SK-N-SH (cell line): ENCODE data around the gene LENG1. TPM values are rescaled to one million over a fixed set of nuclear protein-coding genes. Genes with fewer than 3 reads are reported as not detected.

Source experiments
- CTCF ChIA-PET: fragments of 300-600, 350-600 bp; formaldehyde crosslinking; extraction: SDS; loops from one replicate; lab custom pipeline; 2021; lab: Yijun Ruan, JAX
- POLR2A ChIA-PET: fragments of 350-600 bp; sonication (Branson Sonifier 250); formaldehyde crosslinking; extraction: SDS; loops from one replicate; lab custom pipeline; 2020; ENCODE audit warnings: antibody characterized with exemption, inconsistent platforms; lab: Yijun Ruan, JAX
- DNase-seq: peaks from one replicate; pipeline ENCODE4 v3.0.0; 2012
- H2AFZ ChIP-seq: fragments of 200-600 bp; sonication (generic); 2 replicates; pipeline ENCODE4 v1.8.1; 2016; ENCODE audit warnings: antibody characterized with exemption, mild to moderate bottlenecking, low read depth
- H3F3A ChIP-seq: fragments of 200-600 bp; sonication (generic); replicated peaks from 2 replicates; pipeline ENCODE3; 2016; ENCODE audit warnings: antibody characterized with exemption, mild to moderate bottlenecking; ENCODE audit not compliant: insufficient read depth
- H3K27ac ChIP-seq, 2 experiments: fragments of 200-500 bp in 1 of 2; fragments of 200-600 bp in 1 of 2; sonication (Bioruptor generic) in 1 of 2; sonication (generic), shearing (Covaris generic) in 1 of 2; 2 replicates each; pipeline versions ENCODE4 v1.5.1 to v1.6.1; 2014 to 2016; ENCODE audit warnings: low read depth in 2 of 2, inconsistent platforms in 1 of 2, low read length in 1 of 2, mild to moderate bottlenecking in 1 of 2, mixed read lengths in 1 of 2
- H3K27me3 ChIP-seq: fragments of 200-600 bp; sonication (generic), shearing (Covaris generic); 2 replicates; pipeline ENCODE4 v1.6.1; 2016; ENCODE audit warnings: mixed run types; ENCODE audit not compliant: insufficient read depth
- H3K36me3 ChIP-seq, 2 experiments: fragments of 200-500 bp in 1 of 2; fragments of 200-600 bp in 1 of 2; sonication (Bioruptor generic) in 1 of 2; sonication (generic) in 1 of 2; replicated peaks in 1 of 2; 2 replicates each; pipeline versions ENCODE3 to v1.5.1; 2014 to 2016; ENCODE audit warnings: low read length in 1 of 2, mild to moderate bottlenecking in 1 of 2; ENCODE audit not compliant: insufficient read depth in 2 of 2, control insufficient read depth in 1 of 2
- H3K4me1 ChIP-seq, 2 experiments: fragments of 200-500 bp in 1 of 2; fragments of 200-600 bp in 1 of 2; sonication (Bioruptor generic) in 1 of 2; sonication (generic), shearing (Covaris generic) in 1 of 2; 2 replicates each; pipeline versions ENCODE4 v1.5.1 to v1.6.1; 2014 to 2016; ENCODE audit warnings: low read depth in 1 of 2, low read length in 1 of 2, mixed run types in 1 of 2; ENCODE audit not compliant: insufficient read depth in 2 of 2, control insufficient read depth in 1 of 2
- H3K4me2 ChIP-seq: fragments of 200-600 bp; sonication (generic), shearing (Covaris generic); 2 replicates; pipeline ENCODE4 v1.6.1; 2017; ENCODE audit warnings: mixed run types
- H3K4me3 ChIP-seq, 2 experiments: fragments of 200-500 bp in 1 of 2; fragments of 200-600 bp in 1 of 2; sonication (Bioruptor generic) in 1 of 2; sonication (generic), shearing (Covaris generic) in 1 of 2; 2 replicates each; pipeline versions ENCODE4 v1.5.1 to v1.8.1; 2014 to 2016; ENCODE audit warnings: low read depth in 2 of 2, inconsistent platforms in 1 of 2, low read length in 1 of 2, mild to moderate bottlenecking in 1 of 2, mixed read lengths in 1 of 2, moderate library complexity in 1 of 2
- H3K79me2 ChIP-seq: fragments of 200-600 bp; sonication (generic); 2 replicates; pipeline ENCODE4 v1.8.1; 2017; ENCODE audit warnings: mild to moderate bottlenecking; ENCODE audit not compliant: insufficient read depth
- H3K9ac ChIP-seq: fragments of 200-600 bp; sonication (generic); 2 replicates; pipeline ENCODE4 v1.6.1; 2017; ENCODE audit warnings: mixed run types
- H3K9me2 ChIP-seq: fragments of 200-600 bp; sonication (generic); 2 replicates; pipeline ENCODE4 v1.6.1; 2017; ENCODE audit warnings: mixed run types
- H3K9me3 ChIP-seq: fragments of 200-600 bp; sonication (generic); 2 replicates; pipeline ENCODE4 v1.6.1; 2017; ENCODE audit warnings: mixed run types, mild to moderate bottlenecking, moderate library complexity
- H4K20me1 ChIP-seq: fragments of 200-600 bp; sonication (generic); 2 replicates; pipeline ENCODE4 v1.6.1; 2017; ENCODE audit warnings: mild to moderate bottlenecking, mixed run types; ENCODE audit not compliant: insufficient read depth
- CHD2 ChIP-seq: fragments of 150-350 bp; IDR thresholded peaks from 2 replicates; pipeline ENCODE4 v1.6.1; 2018; ENCODE audit warnings: low read length; ENCODE audit not compliant: partially characterized antibody
- ELF1 ChIP-seq: IDR thresholded peaks from 2 replicates; pipeline ENCODE4 v1.4.0; 2012
- EP300 ChIP-seq, 2 experiments: IDR thresholded peaks; 2 replicates each; pipeline versions ENCODE4 v1.4.0 to v1.6.1; 2012; ENCODE audit warnings: borderline replicate concordance in 1 of 2, low read depth in 1 of 2, low read length in 1 of 2
- EZH2phosphoT487 ChIP-seq: fragments of 200-600 bp; sonication (generic); IDR thresholded peaks from 2 replicates; pipeline ENCODE4 v1.6.1; 2017; ENCODE audit warnings: low read depth, mixed run types, mild to moderate bottlenecking, antibody characterized with exemption, moderate library complexity, borderline replicate concordance
- FOSL2 ChIP-seq: IDR thresholded peaks from 2 replicates; pipeline ENCODE4 v1.4.0; 2012; ENCODE audit warnings: low read depth, mild to moderate bottlenecking, moderate library complexity, borderline replicate concordance
- FOXM1 ChIP-seq: IDR thresholded peaks from 2 replicates; pipeline ENCODE4 v1.4.0; 2012; ENCODE audit warnings: low read depth, mild to moderate bottlenecking
- GABPA ChIP-seq: IDR thresholded peaks from 2 replicates; pipeline ENCODE4 v1.4.0; 2012; ENCODE audit warnings: low read depth, mild to moderate bottlenecking
- MAX ChIP-seq: IDR thresholded peaks from 2 replicates; pipeline ENCODE4 v1.4.0; 2012; ENCODE audit warnings: low read depth
- MEF2A ChIP-seq: IDR thresholded peaks from 2 replicates; pipeline ENCODE4 v1.4.0; 2012; ENCODE audit warnings: low read depth, borderline replicate concordance
- MXI1 ChIP-seq: IDR thresholded peaks from 2 replicates; pipeline ENCODE4 v1.6.1; 2012; ENCODE audit warnings: mild to moderate bottlenecking, low read depth, low read length, improper control_type of control experiment
- NRF1 ChIP-seq: IDR thresholded peaks from 2 replicates; pipeline ENCODE4 v1.6.1; 2012; ENCODE audit warnings: low read depth, mild to moderate bottlenecking, low read length
- PBX3 ChIP-seq: IDR thresholded peaks from 2 replicates; pipeline ENCODE4; 2012
- POLR2AphosphoS5 ChIP-seq: IDR thresholded peaks from 2 replicates; pipeline ENCODE4 v1.6.1; 2012; ENCODE audit warnings: low read depth, low read length
- RAD21 ChIP-seq: IDR thresholded peaks from 2 replicates; pipeline ENCODE4 v1.6.1; 2012; ENCODE audit warnings: mild to moderate bottlenecking, low read length
- RCOR1 ChIP-seq: fragments of 150-350 bp; IDR thresholded peaks from 2 replicates; pipeline ENCODE4 v1.6.1; 2017; ENCODE audit warnings: antibody characterized with exemption, low read length
- RFX5 ChIP-seq: IDR thresholded peaks from 2 replicates; pipeline ENCODE4 v1.6.1; 2012; ENCODE audit warnings: mild to moderate bottlenecking, improper control_type of control experiment, low read length
- RXRA ChIP-seq: IDR thresholded peaks from 2 replicates; pipeline ENCODE4 v1.4.0; 2012; ENCODE audit warnings: low read depth, mild to moderate bottlenecking, borderline replicate concordance
- SIN3A ChIP-seq: IDR thresholded peaks from 2 replicates; pipeline ENCODE4 v1.6.1; 2012; ENCODE audit warnings: low read depth, mild to moderate bottlenecking, low read length, moderate library complexity, borderline replicate concordance
- SMC3 ChIP-seq: IDR thresholded peaks from 2 replicates; pipeline ENCODE4 v1.6.1; 2012; ENCODE audit warnings: low read depth, low read length, improper control_type of control experiment
- TCF12 ChIP-seq: IDR thresholded peaks from 2 replicates; pipeline ENCODE4 v1.4.0; 2012
- TEAD4 ChIP-seq: IDR thresholded peaks from 2 replicates; pipeline ENCODE4 v1.4.0; 2012; ENCODE audit warnings: mild to moderate bottlenecking, borderline replicate concordance; ENCODE audit not compliant: insufficient read depth
- USF2 ChIP-seq: fragments of 150-350 bp; IDR thresholded peaks from 2 replicates; pipeline ENCODE4 v1.6.1; 2017; ENCODE audit warnings: antibody characterized with exemption, low read length, low read depth, borderline replicate concordance
- WGBS: methylation state at CpG from one replicate; pipeline ENCODE4 v1.1.6; 2017; ENCODE audit warnings: low lambda C conversion rate; 5-methylcytosine and 5-hydroxymethylcytosine counted together
- polyA plus RNA-seq, 3 experiments: library from polyadenylated mRNA; depleted of rRNA; stranded (reverse); fragments of >200 nt; gene quantifications; 2 replicates each; pipeline ENCODE4 v1.2.3, GENCODE V29; 2012

LENG1 gene
- polyA plus RNA-seq, 1 of the 3 experiments (the other 2 are of a cell fraction), result 11.4 TPM

- H3K4me3 ChIP-seq, result no peak overlapping the region
- H3F3A ChIP-seq, result no peaks in the 10 kb centered on the region
- ChIA-PET POLR2A (no interaction called here), CTCF (interaction anchor here (1.4 kb wide), 1 partner anchor 15 kb away, joined by 3 read pairs; no protein-coding TSS in a partner anchor)
- peaks cover 7 to 19% of the 10 kb centered on the region in 2 experiments; a peak in 2 of 4 replicates for H3K4me1 ChIP-seq
- H2AFZ ChIP-seq, result no peak overlapping the region
- no peak overlapping the region for H3K4me2 ChIP-seq
- no peak overlapping the region for H3K27ac ChIP-seq
- no peaks in the 10 kb centered on the region for H4K20me1 ChIP-seq
- 86% methylated on average over 14 of the region's 14 CpGs for WGBS
- peaks cover 0 to 2% of the 10 kb centered on the region in 2 experiments for H3K36me3 ChIP-seq
- H3K9me2 ChIP-seq, result no peaks in the 10 kb centered on the region
- TF ChIP-seq RCOR1 (no peak), CHD2 (no peak), NRF1 (no peak), TEAD4 (no peak), FOSL2 (no peak), MAX (no peak)
- H3K79me2 ChIP-seq, result peaks cover 19% of the 10 kb centered on the region; the same call in 1 of the 2 replicates
- DNase-seq, result no peak
- no peak overlapping the region for H3K9ac ChIP-seq
- no peaks in the 10 kb centered on the region for H3K9me3 ChIP-seq
- no peaks in the 10 kb centered on the region for H3K27me3 ChIP-seq
Measured at GRCh38 chr19:54162884-54163283, 3.4 kb upstream of the LENG1 start.

GRCh38 chr19:54162241-54162805, 2.8 kb upstream of the LENG1 start:
- WGBS, result 35% methylated on average over 19 of the region's 35 CpGs
- peaks cover 19% of the 10 kb centered on the region; the same call in 1 of the 2 replicates for H3K79me2 ChIP-seq
- H3K4me3 ChIP-seq, result peak overlapping the region; percentile 33 to 43; a peak in 3 of 4 replicates
- peaks cover 7 to 19% of the 10 kb centered on the region in 2 experiments; a peak in 2 of 4 replicates for H3K4me1 ChIP-seq
- no peak overlapping the region for H3K9ac ChIP-seq
- CTCF ChIA-PET, result no interaction called here
- no peaks in the 10 kb centered on the region for H3K9me2 ChIP-seq
- no peaks in the 10 kb centered on the region for H4K20me1 ChIP-seq
- DNase-seq, result peak; percentile 79
- H3K27ac ChIP-seq, result no peak overlapping the region
- H2AFZ ChIP-seq, result no peak overlapping the region
- no peaks in the 10 kb centered on the region for H3K27me3 ChIP-seq
- no peaks in the 10 kb centered on the region for H3F3A ChIP-seq
- peaks cover 0 to 8% of the 10 kb centered on the region in 2 experiments for H3K36me3 ChIP-seq
- no peaks in the 10 kb centered on the region for H3K9me3 ChIP-seq
- TF ChIP-seq ELF1, result no peak
- TF ChIP-seq EP300 (IDR thresholded peaks at IDR 0.05; ENCODE audit: borderline replicate concordance in 1 of 2, low read depth in 1 of 2, low read length in 1 of 2), result no peak
- TF ChIP-seq TEAD4, result no peak
- TF ChIP-seq RXRA, result no peak
- no peak for TF ChIP-seq MEF2A
- no peak for TF ChIP-seq RFX5
- no peak for TF ChIP-seq POLR2AphosphoS5
- TF ChIP-seq SIN3A, result no peak
- TF ChIP-seq MXI1, result no peak
- TF ChIP-seq SMC3, result no peak
- TF ChIP-seq PBX3, result no peak
- TF ChIP-seq GABPA, result no peak
- no peak for TF ChIP-seq CHD2
- no peak for TF ChIP-seq USF2
- TF ChIP-seq TCF12, result no peak
- no peak for TF ChIP-seq FOXM1
- TF ChIP-seq RAD21, result no peak
- no peak for TF ChIP-seq EZH2phosphoT487
- POLR2A ChIA-PET, result no interaction called here
- H3K4me2 ChIP-seq, result 0 out of 2 replicates have a peak overlapping the region, but pooled peaks have one; percentile 19
